Small intestine (tissue), 7 donors: ENCODE measurements around the gene PSAT1. TPM values are rescaled to one million over a fixed set of nuclear protein-coding genes. Genes with fewer than 3 reads are reported as not detected.

Experiments used
- DNase-seq, 2 donors: peaks; one replicate each; pipeline versions ENCODE4 v3.0.0 to v3.0.0-alpha.2; 2013
- FAIRE-seq: peaks from 2 replicates; lab custom pipeline; 2012; peaks lifted over from hg19 to GRCh38; lab: Jason Lieb, UNC
- H3K27ac ChIP-seq, 3 donors: one replicate each; pipeline ENCODE4 v1.5.1; 2013; ENCODE audit warnings: low read length in 2 of 3, mild to moderate bottlenecking in 2 of 3, control low read depth in 1 of 3, inconsistent platforms in 1 of 3, low read depth in 1 of 3, moderate library complexity in 1 of 3
- H3K27me3 ChIP-seq, 3 donors: one replicate each; pipeline ENCODE4 v1.6.1; 2013; ENCODE audit warnings: low read length in 3 of 3, inconsistent platforms in 1 of 3; ENCODE audit not compliant: control insufficient read depth in 3 of 3, insufficient read depth in 3 of 3
- H3K36me3 ChIP-seq, 3 donors: one replicate each; pipeline ENCODE4 v1.6.1; 2013; ENCODE audit warnings: low read length in 3 of 3, inconsistent platforms in 1 of 3, low read depth in 1 of 3, mild to moderate bottlenecking in 1 of 3, moderate library complexity in 1 of 3; ENCODE audit not compliant: control insufficient read depth in 3 of 3, insufficient read depth in 2 of 3
- H3K4me1 ChIP-seq, 3 donors: one replicate each; pipeline ENCODE4 v1.6.1; 2013; ENCODE audit warnings: low read length in 2 of 3, inconsistent platforms in 1 of 3, low read depth in 1 of 3, mild to moderate bottlenecking in 1 of 3, moderate library complexity in 1 of 3; ENCODE audit not compliant: control insufficient read depth in 3 of 3, insufficient read depth in 2 of 3
- H3K4me3 ChIP-seq, 3 donors: one replicate each; pipeline ENCODE4 v1.5.1; 2013; ENCODE audit warnings: low read length in 3 of 3, control low read depth in 1 of 3, inconsistent platforms in 1 of 3, low read depth in 1 of 3, mild to moderate bottlenecking in 1 of 3, moderate library complexity in 1 of 3
- H3K9me3 ChIP-seq, 2 donors: one replicate each; pipeline ENCODE4 v1.6.1; 2013; ENCODE audit warnings: low read depth in 1 of 2, low read length in 1 of 2; ENCODE audit not compliant: control insufficient read depth in 2 of 2, insufficient read depth in 1 of 2
- WGBS, 3 donors: extraction: QIAGEN DNeasy Blood & Tissue Kit; methylation state at CpG; one replicate each; pipeline ENCODE4 v1.1.7; 2013; 5-methylcytosine and 5-hydroxymethylcytosine counted together
- polyA plus RNA-seq, 4 donors: library from polyadenylated mRNA; stranded (reverse) in 3 of 4; unstranded in 1 of 4; fragments of 200-250 nt in 3 of 4; fragments of 120-200 nt in 1 of 4; gene quantifications; one replicate each; pipeline versions ENCODE4 v1.2.1 to v1.2.3, GENCODE V29; 2013
- donor health status: healthy with polysubstance abuse.
- donor health status: control.
- donor health status: control.
- donor health status: Bipolar disorder and iron deficiency.
- donor health status: healthy.

PSAT1 gene
- polyA plus RNA-seq, 4 donors = 1.8 to 101 (median 2.9) TPM

- Histone ChIP-seq H3K4me1 (no peaks in the 10 kb centered on the region), H3K9me3 (no peaks in the 10 kb centered on the region), H3K36me3 (peaks cover 0 to 6% (median 3%) of the 10 kb centered on the region in 3 donors), H3K4me3 (no peak overlapping the region), H3K27ac (no peak overlapping the region), H3K27me3 (peaks cover 0 to 2% (median 0%) of the 10 kb centered on the region in 3 donors)
- FAIRE-seq (no peak), DNase-seq (no peak)
- WGBS, 3 donors = 83 to 94% (median 88%) methylated on average over 1 of the region's 1 CpG
These were observed 7.4 kb downstream of the PSAT1 start for GRCh38 chr9:78304357-78304756.

GRCh38 chr9:78306222-78307076 lies 9.5 kb downstream of the PSAT1 start:
- Histone ChIP-seq H3K27me3 (no peaks in the 10 kb centered on the region), H3K4me1 (no peaks in the 10 kb centered on the region), H3K4me3 (no peak overlapping the region), H3K9me3 (no peaks in the 10 kb centered on the region), H3K36me3 (peaks cover 0 to 8% (median 3%) of the 10 kb centered on the region in 3 donors), H3K27ac (no peak overlapping the region)
- 79 to 82% (median 82%) methylated on average over 16 of the region's 16 CpGs for WGBS, 3 donors
- FAIRE-seq (no peak), DNase-seq (no peak)

GRCh38 chr9:78307360-78307759 lies 10.4 kb downstream of the PSAT1 start:
- Histone ChIP-seq H3K36me3 (peaks cover 0 to 8% (median 3%) of the 10 kb centered on the region in 3 donors), H3K27ac (no peak overlapping the region), H3K27me3 (no peaks in the 10 kb centered on the region), H3K4me1 (no peaks in the 10 kb centered on the region), H3K9me3 (no peaks in the 10 kb centered on the region), H3K4me3 (no peak overlapping the region)
- no peak for DNase-seq
- no peak for FAIRE-seq
- 85 to 94% (median 89%) methylated on average over 2 of the region's 2 CpGs for WGBS, 3 donors

- Histone ChIP-seq H3K27ac (no peak overlapping the region), H3K27me3 (no peaks in the 10 kb centered on the region), H3K36me3 (peaks cover 0 to 8% (median 3%) of the 10 kb centered on the region in 3 donors), H3K4me1 (no peaks in the 10 kb centered on the region), H3K9me3 (no peaks in the 10 kb centered on the region), H3K4me3 (no peak overlapping the region)
- FAIRE-seq = no peak
- DNase-seq = no peak
- 83 to 96% (median 93%) methylated on average over 6 of the region's 6 CpGs for WGBS, 3 donors
These were observed 12.1 kb downstream of the PSAT1 start for GRCh38 chr9:78309066-78309465.

- no peaks in the 10 kb centered on the region for H3K27me3 ChIP-seq
- H3K27ac ChIP-seq = no peak overlapping the region
- no peak for FAIRE-seq
- no peaks in the 10 kb centered on the region for H3K4me1 ChIP-seq
- no peaks in the 10 kb centered on the region for H3K9me3 ChIP-seq
- H3K36me3 ChIP-seq = peaks cover 0 to 6% (median 3%) of the 10 kb centered on the region in 3 donors
- WGBS, 3 donors = 91 to 98% (median 93%) methylated on average over 5 of the region's 5 CpGs
- no peak overlapping the region for H3K4me3 ChIP-seq
- no peak for DNase-seq
These were observed 14.2 kb downstream of the PSAT1 start for GRCh38 chr9:78311075-78311474.

- no peaks in the 10 kb centered on the region for H3K27me3 ChIP-seq
- no peaks in the 10 kb centered on the region for H3K4me1 ChIP-seq
- DNase-seq (no peak), FAIRE-seq (no peak)
- H3K36me3 ChIP-seq = peaks cover 0 to 5% (median 3%) of the 10 kb centered on the region in 3 donors
- no peaks in the 10 kb centered on the region for H3K9me3 ChIP-seq
- 60 to 81% (median 75%) methylated on average over 9 of the region's 9 CpGs for WGBS, 3 donors
- H3K4me3 ChIP-seq = no peak overlapping the region
- H3K27ac ChIP-seq = no peak overlapping the region
These were observed 15.1 kb downstream of the PSAT1 start for GRCh38 chr9:78311886-78312524.

- Histone ChIP-seq H3K27ac (no peak overlapping the region), H3K4me1 (no peaks in the 10 kb centered on the region), H3K9me3 (no peaks in the 10 kb centered on the region), H3K27me3 (no peaks in the 10 kb centered on the region), H3K4me3 (no peak overlapping the region), H3K36me3 (peaks cover 0 to 5% (median 0%) of the 10 kb centered on the region in 3 donors)
- FAIRE-seq = no peak
- no peak for DNase-seq
- WGBS, 3 donors = 92 to 97% (median 95%) methylated on average over 5 of the region's 5 CpGs
These were observed 17.6 kb downstream of the PSAT1 start for GRCh38 chr9:78314550-78314949.

- FAIRE-seq = no peak
- no peaks in the 10 kb centered on the region for H3K9me3 ChIP-seq
- H3K36me3 ChIP-seq = peaks cover 0 to 5% (median 0%) of the 10 kb centered on the region in 3 donors
- DNase-seq = peak in 1 of 2 donors; percentile 11
- WGBS, 3 donors = 40 to 57% (median 55%) methylated on average over 8 of the region's 8 CpGs
- H3K4me3 ChIP-seq = no peak overlapping the region
- H3K4me1 ChIP-seq = no peaks in the 10 kb centered on the region
- H3K27me3 ChIP-seq = no peaks in the 10 kb centered on the region
- H3K27ac ChIP-seq = no peak overlapping the region
These were observed 18.3 kb downstream of the PSAT1 start for GRCh38 chr9:78314953-78315870.
